GM18873 (cell line): ENCODE results near the gene GHRH.
A peak's percentile ranks its signal among the peaks of the same experiment; 100 is the strongest.

Experiments used
- ATAC-seq: cut with Tn5 transposase; IDR thresholded peaks from one replicate; pipeline ENCODE4 v1.9.1; 2021; ENCODE audit warnings: mild to moderate bottlenecking, moderate library complexity, moderate number of reproducible peaks; ENCODE audit not compliant: unreplicated experiment, low FRiP score

GHRH gene, protein sequence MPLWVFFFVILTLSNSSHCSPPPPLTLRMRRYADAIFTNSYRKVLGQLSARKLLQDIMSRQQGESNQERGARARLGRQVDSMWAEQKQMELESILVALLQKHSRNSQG

DNA sequence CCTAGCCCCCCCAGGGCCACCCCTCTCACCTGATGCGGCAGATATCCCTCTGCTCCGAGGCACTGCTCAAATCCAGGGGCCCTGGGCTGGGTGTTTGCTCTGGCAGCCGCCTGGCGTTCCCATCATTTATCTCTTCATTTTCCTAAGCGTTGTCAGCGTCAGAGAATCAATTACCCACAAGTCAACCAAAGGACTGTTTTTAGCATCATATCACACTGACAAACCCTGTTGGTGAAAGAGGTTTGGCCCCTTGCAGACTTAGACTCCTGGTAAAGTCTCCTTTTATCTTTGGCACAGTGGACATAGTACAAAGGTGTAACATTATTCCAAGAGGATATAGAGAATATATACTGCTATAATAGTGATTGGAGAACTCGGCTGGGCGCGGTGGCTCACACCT, at the start of gene GHRH:
TSS of gene GHRH (minus strand) at position 101 of the 400 bp plus-strand sequence. CDS start 4,925 bp downstream, outside the sequence.
- no peak for ATAC-seq

DNA sequence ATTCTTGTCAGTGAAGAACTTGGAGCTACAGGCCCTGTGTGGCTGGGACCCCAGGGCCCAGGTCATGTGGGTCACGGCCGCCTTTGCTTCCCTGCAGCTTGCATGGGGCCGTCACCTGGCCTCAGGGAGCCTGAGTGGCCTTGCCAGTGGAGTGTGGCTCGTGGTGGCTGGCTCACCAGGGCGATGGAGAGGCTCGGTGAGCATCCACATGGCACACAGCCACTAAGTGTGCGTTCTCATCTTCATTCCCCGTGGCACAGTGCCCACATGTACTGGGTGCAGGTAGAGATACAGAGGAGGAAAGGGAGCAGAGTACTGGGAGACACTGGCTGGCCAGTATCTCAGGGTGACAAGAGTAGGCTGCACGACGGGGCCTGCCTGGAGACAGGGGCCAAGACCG, 49.3 kb upstream of the GHRH start:
- ATAC-seq = no peak

DNA sequence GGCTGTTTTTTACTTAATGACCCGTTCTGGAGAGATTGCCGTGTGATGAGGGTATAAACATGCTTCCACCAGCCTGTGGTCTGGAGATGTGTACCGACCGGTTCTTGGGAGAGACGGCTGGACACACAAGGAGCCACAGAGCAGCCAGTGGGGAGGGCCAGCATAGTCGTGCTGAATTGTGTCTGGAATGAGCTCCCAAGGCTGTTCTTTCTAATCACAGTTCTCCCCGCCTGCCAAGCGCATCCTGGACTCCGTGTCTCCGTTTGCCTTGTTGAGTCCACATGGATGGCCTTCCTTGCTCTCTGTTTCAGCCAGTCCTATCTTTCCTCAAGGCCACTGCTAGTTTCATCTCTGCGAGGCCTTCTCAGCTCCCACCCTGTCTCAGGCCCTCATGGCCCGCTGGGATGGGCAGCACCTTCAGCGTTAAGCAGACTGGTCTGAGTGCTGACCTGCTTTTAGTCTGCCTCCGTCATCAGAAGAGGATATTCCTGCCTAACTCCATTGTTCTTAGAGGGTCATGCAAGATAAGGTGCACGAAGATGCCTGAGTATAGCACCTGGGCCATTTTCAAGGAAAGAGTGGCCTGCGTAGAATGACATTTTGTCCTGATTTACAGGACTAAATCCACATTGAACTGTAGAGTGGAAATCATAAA, 48.4 kb upstream of the GHRH start:
- no peak for ATAC-seq

DNA sequence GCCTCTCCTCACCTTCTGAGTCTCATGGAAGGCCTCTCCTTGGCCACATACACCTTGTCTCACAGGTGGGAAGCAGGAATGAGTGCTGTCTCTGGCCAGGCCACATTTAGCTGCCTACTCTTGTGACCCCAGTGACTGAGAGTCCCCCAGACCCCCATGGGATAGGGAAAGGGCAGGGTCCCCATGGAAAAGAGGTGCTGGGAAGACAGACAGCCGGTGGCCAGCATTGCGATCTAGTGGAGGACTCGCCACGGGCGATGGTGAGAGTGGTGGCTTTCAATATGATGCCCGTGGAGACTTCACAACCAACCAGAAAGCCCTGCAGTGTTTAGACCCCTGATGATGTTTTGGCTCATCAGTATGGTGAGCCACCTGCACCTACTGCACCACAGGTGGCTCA, 47.7 kb upstream of the GHRH start:
- ATAC-seq = no peak

- ATAC-seq = peak; percentile 84
Measured at GRCh38 chr20:37308086-37309050, 46.8 kb upstream of the GHRH start.

- ATAC-seq = no peak
Measured at GRCh38 chr20:37305839-37306238, 44.2 kb upstream of the GHRH start.

- no peak for ATAC-seq
Measured at GRCh38 chr20:37305079-37305478, 43.5 kb upstream of the GHRH start.

- ATAC-seq = no peak
Measured at GRCh38 chr20:37303637-37304036, 42.0 kb upstream of the GHRH start.

- no peak for ATAC-seq
Measured at GRCh38 chr20:37302981-37303380, 41.4 kb upstream of the GHRH start.

DNA sequence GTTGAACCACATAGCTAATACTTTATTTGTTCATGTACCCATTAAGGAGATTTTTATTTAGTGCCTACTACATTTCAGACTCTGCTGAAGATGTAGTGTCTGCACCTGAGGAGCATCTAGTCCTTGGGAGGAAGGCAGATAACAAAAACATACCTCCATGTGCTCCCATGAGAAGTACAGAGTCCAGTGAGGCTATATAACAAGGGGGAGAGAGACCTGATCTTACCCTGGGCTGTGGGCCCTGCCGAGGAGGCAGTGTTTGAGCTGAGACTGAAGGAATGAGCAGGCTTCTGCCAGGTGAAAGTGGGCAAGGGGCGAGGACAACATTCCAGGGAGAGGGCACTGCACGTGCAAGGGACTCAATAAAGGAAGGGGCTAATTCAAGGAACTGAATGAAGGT, 39.9 kb upstream of the GHRH start:
- no peak for ATAC-seq

DNA sequence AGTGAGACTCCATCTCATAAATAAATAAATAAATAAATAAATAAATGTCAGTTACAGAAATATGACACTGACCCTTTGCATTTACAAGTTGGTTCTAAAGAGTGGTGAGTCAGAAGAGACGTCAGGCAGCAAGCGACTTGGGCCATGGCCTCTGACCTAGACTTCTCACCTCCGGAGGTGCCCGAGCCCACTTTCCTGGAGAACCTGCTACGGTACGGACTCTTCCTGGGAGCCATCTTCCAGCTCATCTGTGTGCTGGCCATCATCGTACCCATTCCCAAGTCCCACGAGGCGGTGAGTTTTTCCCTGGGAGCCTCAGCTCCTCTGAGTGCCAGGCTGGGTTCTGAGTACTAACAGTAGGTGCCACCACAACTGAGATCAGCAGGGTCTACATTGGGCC, 39.5 kb upstream of the GHRH start:
- no peak for ATAC-seq

DNA sequence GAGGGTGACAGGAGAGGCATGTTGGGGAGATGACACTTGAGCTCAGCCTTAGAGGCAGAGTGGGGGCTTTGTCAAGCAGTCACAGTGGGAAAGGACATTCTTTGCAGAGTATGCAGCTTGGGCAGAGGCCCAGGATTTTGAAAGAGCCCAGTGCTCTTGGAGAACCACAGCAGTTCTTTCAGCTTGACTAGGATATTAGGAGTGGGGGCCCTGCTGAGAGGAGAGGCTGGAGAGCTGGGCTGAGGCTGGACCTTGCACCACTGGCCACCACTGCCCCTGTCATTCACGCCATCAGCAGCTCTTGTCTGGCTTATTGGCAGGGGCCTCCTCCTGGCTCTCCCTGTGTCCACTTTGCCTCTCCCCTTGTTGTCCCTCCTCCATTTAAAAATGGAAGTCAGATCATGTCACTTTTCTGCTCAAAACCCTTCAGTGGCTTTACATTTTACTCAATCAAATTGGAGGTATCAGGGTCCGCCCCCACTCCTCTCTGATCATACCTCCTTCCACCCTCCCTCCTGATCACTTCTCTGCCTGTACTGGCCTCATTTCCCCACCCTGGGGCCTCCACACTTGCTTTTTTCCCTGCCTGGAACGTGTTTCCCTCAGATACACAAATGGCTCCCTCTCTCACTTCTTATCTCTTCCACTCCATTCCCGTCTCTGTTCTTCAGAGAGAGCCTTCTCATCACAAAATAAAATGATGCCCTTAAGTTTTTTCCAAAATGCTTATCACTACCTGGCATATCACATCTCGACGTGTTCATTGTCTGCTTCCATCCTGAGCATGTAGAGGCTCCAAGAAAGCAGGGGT, 38.3 kb upstream of the GHRH start:
- no peak for ATAC-seq

GRCh38 chr20:37298190-37298939, 36.8 kb upstream of the GHRH start:
- ATAC-seq = no peak

DNA sequence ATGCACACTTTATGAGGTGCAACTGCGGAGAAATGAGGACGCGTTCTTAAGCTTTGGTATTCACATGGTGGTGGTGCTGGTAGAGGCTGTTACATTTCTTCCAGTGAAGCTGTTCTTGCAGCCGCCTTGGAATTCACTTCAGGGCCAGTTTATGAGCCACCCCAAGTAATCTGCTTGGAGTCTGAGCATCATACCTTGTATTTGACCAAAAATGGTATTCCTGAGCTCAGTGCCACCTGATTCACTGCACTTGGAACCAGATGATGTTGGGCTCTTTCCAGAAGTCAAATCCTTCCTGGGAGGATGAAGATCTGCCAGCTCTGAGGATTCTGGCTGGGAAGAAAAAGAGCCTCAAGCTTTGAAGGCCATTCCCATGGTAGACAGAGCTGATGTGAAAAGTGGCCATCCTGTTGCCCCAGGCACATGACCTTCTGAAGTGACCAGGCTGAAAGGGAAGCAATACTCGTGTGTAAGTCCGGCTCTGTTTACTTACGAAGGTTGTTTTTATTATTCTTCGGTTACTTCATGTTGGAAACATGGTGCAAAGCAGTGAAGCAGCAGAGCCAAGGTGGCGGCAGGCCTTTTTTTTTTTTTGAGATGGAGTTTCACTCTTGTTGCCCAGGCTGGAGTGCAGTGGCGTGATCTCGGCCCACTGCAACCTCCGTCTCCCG, 35.6 kb upstream of the GHRH start:
- ATAC-seq = no peak

DNA sequence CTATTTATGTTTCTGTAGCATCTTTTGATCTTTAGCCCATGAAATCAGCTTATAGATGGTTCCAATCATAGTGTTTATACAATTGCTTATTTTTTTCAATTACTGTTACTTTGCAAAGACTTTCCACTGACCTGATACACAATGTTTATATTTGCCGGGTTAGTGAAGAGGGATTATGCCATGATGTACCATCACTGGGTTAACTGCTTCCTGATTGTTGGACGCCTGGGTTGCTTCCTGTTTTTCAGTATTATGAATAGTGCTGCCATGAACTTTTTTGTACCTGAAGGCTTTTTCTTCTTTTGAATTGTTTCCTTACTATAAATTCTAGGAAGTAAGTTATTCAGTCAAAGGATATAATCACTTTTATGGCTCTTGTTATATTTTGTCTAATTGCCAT, 34.8 kb upstream of the GHRH start:
- no peak for ATAC-seq

- ATAC-seq = no peak
Measured at GRCh38 chr20:37295595-37295994, 34.0 kb upstream of the GHRH start.

- ATAC-seq = no peak
Measured at GRCh38 chr20:37295001-37295400, 33.4 kb upstream of the GHRH start.

GRCh38 chr20:37294262-37294981, 32.8 kb upstream of the GHRH start:
- ATAC-seq = no peak
